Coronary artery (tissue), 2 donors: ENCODE measurements around the gene ZC3H7B.

Experiments
- DNase-seq: peaks from one replicate; pipeline ENCODE4 v3.0.0-alpha.2; 2017; ENCODE audit warnings: low spot score
- H3K27ac ChIP-seq, 2 donors: fragments of 200-600 bp; sonication (generic); one replicate each; pipeline ENCODE4 v1.5.1; 2016 to 2019
- H3K4me3 ChIP-seq: fragments of 200-600 bp; sonication (generic); 2 replicates; pipeline ENCODE4 v1.5.1; 2016; ENCODE audit warnings: mild to moderate bottlenecking, moderate library complexity
- CTCF ChIP-seq: fragments of 200-600 bp; sonication (generic); IDR thresholded peaks from one replicate; pipeline ENCODE4 v1.5.1; 2019; ENCODE audit warnings: antibody characterized with exemption

Gene ZC3H7B

GRCh38 chr22:41347066-41347859, 45.9 kb downstream of the ZC3H7B start:
- no peak for DNase-seq
- H3K4me3 ChIP-seq: no peak overlapping the region
- no peak for TF ChIP-seq CTCF
- H3K27ac ChIP-seq: no peak overlapping the region

DNA sequence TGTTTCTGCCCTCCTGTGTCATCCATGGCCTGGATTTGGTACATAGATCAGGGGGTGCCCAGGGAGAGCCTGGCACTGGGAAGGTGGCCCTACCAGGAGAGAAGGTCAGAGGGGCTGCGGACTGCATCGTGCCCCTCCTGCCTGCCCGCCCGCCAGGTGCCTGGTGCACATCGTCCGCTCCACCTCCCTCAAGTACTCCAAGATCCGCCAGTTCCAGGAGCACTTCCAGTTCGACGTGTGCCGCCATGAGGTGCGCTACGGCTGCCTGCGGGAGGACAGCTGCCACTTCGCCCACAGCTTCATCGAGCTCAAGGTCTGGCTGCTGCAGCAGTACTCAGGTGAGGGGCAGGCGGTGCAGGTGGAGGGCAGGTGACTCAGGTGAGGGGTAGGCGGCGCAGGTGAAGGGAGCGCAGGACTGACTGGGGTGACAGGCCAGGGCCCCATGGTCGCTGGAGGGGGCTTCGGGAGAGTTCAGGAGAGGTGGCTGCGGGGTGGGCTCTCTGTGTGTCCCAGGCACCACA, 47.7 kb downstream of the ZC3H7B start:
- DNase-seq: no peak

DNA sequence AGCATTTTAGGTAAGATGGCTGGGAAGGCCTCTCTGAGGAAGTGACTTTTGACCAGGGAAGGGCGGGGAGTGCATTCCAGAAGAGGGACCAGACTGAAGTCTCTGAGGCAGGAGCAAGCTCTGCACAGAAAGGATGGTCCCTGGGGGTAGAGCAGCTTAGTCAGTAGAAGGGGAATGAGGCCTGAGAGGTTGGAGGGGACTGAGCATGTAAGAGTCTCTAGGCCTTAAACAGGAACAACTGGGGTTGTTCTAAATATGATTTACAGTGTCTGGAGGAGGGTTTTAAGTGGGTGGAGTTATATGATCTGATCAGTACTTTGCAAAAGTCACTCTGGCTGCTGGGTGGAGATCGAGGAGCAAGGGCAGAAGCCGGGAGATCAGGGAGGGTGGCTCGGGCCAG, 48.8 kb downstream of the ZC3H7B start:
- DNase-seq: no peak
- Histone ChIP-seq H3K27ac (peak overlapping the region in 1 of 2 donors; percentile 25), H3K4me3 (no peak overlapping the region)
- no peak for TF ChIP-seq CTCF

More for the DNA sequence above, 47.7 kb downstream of the ZC3H7B start:
- no peak overlapping the region for H3K27ac ChIP-seq
- H3K4me3 ChIP-seq: no peak overlapping the region
- no peak for TF ChIP-seq CTCF

DNA sequence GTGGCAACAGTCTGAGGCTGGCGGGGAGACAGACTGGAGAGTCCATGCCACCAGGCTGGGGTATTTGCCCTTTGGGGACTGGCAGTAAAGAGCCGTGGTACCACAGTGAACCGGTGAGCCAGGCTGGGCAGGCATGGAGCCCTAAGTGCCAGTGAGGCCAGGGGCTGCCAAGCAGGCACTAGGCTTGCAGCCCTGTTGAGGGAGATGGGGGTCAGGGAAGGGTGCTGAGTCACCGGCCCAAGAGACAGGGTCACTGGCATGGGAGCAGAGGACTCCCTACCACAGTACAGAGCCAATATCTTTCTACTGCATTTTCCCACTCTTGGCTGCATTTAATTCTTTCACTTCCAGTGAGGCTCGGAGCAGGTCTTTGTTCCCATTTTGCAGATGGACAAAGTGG, 49.7 kb downstream of the ZC3H7B start:
- Histone ChIP-seq H3K27ac (peak overlapping the region in 1 of 2 donors; percentile 13), H3K4me3 (no peak overlapping the region)
- TF ChIP-seq CTCF: no peak
- no peak for DNase-seq

GRCh38 chr22:41352058-41352457, 50.7 kb downstream of the ZC3H7B start:
- no peak for DNase-seq
- no peak overlapping the region for H3K4me3 ChIP-seq
- TF ChIP-seq CTCF: no peak
- no peak overlapping the region for H3K27ac ChIP-seq

GRCh38 chr22:41353862-41354575, 52.7 kb downstream of the ZC3H7B start:
- TF ChIP-seq CTCF: no peak
- Histone ChIP-seq H3K4me3 (no peak overlapping the region), H3K27ac (no peak overlapping the region)
- no peak for DNase-seq
